ENCODE data around the gene MMP23B. TPM values are rescaled to one million over a fixed set of nuclear protein-coding genes. Genes with fewer than 3 reads are reported as not detected.
"Not testable (repeated sequence)": the region's sequence is repeated elsewhere in the genome, so short reads cannot be mapped to it uniquely, and the experiment has no call there.

The MMP23B gene
- total and polyA plus RNA-seq, 2 experiments from 2014 or later: 73.4 to 136 TPM

DNA sequence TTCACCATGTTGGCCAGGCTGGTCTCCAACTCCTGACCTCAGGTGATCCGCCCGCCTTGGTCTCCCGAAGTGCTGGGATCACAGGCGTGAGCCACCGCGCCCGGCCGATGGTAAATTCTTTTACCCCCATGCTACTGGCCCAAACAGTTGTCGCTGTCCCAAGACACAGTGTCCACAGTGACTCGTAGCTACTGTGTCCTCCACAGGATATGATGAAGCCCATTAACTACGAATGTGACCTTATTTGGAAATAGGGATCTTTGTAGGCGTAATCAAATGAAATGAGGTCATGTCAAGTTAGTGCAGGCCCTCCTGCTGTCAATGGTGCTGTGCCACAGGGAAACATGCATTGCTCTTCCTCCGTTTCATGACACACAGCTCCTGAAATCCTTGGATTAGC is 40.5 kb upstream of the MMP23B start:
- no peak for TF ChIP-seq EZH2 (IDR thresholded peaks at IDR 0.05; ENCODE audit: borderline replicate concordance)
- TF ChIP-seq CTCF (IDR thresholded peaks at IDR 0.05; ENCODE audit: poor library complexity): no peak
- TF ChIP-seq EZH2phosphoT487 (IDR thresholded peaks at IDR 0.05; ENCODE audit: low read depth, severe bottlenecking, unreplicated experiment): no peak
- no peak overlapping the region for H3K27ac ChIP-seq
- H3K4me2 ChIP-seq: no peak overlapping the region
- no peaks in the 10 kb centered on the region for H3K79me2 ChIP-seq
- no peak overlapping the region for H2AFZ ChIP-seq
- H3K4me1 ChIP-seq (ENCODE audit: insufficient read depth): no peaks in the 10 kb centered on the region
- no peaks in the 10 kb centered on the region for H3K36me3 ChIP-seq (replicated peaks; ENCODE audit: insufficient read depth, low read depth)
- 90% methylated on average over 13 of the region's 13 CpGs for WGBS (ENCODE audit: low lambda C conversion rate, missing lambda C conversion rate)
- no peak overlapping the region for H3K4me3 ChIP-seq
- H3K9me2 ChIP-seq (replicated peaks; ENCODE audit: insufficient read depth): no peaks in the 10 kb centered on the region
- H3K27me3 ChIP-seq: peaks cover 18% of the 10 kb centered on the region
- DNase-seq (ENCODE audit: low spot score): no peak
- H3K9me3 ChIP-seq (ENCODE audit: low read depth): no peaks in the 10 kb centered on the region
- H4K20me1 ChIP-seq (ENCODE audit: insufficient read depth, poor library complexity, severe bottlenecking): no peaks in the 10 kb centered on the region

GRCh38 chr1:1593834-1594601 is 38.0 kb upstream of the MMP23B start:
- 90% methylated on average over 24 of the region's 24 CpGs for WGBS (ENCODE audit: low lambda C conversion rate, missing lambda C conversion rate)
- H3K9me2 ChIP-seq (replicated peaks; ENCODE audit: insufficient read depth): no peaks in the 10 kb centered on the region
- H2AFZ ChIP-seq: no peak overlapping the region
- H3K4me1 ChIP-seq (ENCODE audit: insufficient read depth): no peaks in the 10 kb centered on the region
- no peaks in the 10 kb centered on the region for H4K20me1 ChIP-seq (ENCODE audit: insufficient read depth, poor library complexity, severe bottlenecking)
- no peak overlapping the region for H3K4me2 ChIP-seq
- peaks cover 35% of the 10 kb centered on the region for H3K27me3 ChIP-seq
- H3K27ac ChIP-seq: no peak overlapping the region
- no peaks in the 10 kb centered on the region for H3K79me2 ChIP-seq
- no peaks in the 10 kb centered on the region for H3K9me3 ChIP-seq (ENCODE audit: low read depth)
- TF ChIP-seq EZH2 (IDR thresholded peaks at IDR 0.05; ENCODE audit: borderline replicate concordance) (no peak), CTCF (IDR thresholded peaks at IDR 0.05; ENCODE audit: poor library complexity) (no peak), EZH2phosphoT487 (IDR thresholded peaks at IDR 0.05; ENCODE audit: low read depth, severe bottlenecking, unreplicated experiment) (no peak)
- H3K4me3 ChIP-seq: no peak overlapping the region
- no peak for DNase-seq (ENCODE audit: low spot score)
- no peaks in the 10 kb centered on the region for H3K36me3 ChIP-seq (replicated peaks; ENCODE audit: insufficient read depth, low read depth)

- Histone ChIP-seq H2AFZ (no peak overlapping the region), H4K20me1 (ENCODE audit: insufficient read depth, poor library complexity, severe bottlenecking) (no peaks in the 10 kb centered on the region), H3K36me3 (replicated peaks; ENCODE audit: insufficient read depth, low read depth) (no peaks in the 10 kb centered on the region), H3K9me3 (ENCODE audit: low read depth) (no peaks in the 10 kb centered on the region), H3K27ac (no peak overlapping the region), H3K9me2 (replicated peaks; ENCODE audit: insufficient read depth) (no peaks in the 10 kb centered on the region), H3K4me3 (no peak overlapping the region), H3K79me2 (no peaks in the 10 kb centered on the region), H3K4me2 (no peak overlapping the region), H3K27me3 (peaks cover 39% of the 10 kb centered on the region), H3K4me1 (ENCODE audit: insufficient read depth) (no peaks in the 10 kb centered on the region)
- TF ChIP-seq EZH2phosphoT487 (IDR thresholded peaks at IDR 0.05; ENCODE audit: low read depth, severe bottlenecking, unreplicated experiment) (no peak), EZH2 (IDR thresholded peaks at IDR 0.05; ENCODE audit: borderline replicate concordance) (no peak), CTCF (IDR thresholded peaks at IDR 0.05; ENCODE audit: poor library complexity) (no peak)
- WGBS (ENCODE audit: low lambda C conversion rate, missing lambda C conversion rate): 68% methylated on average over 10 of the region's 10 CpGs
- no peak for DNase-seq (ENCODE audit: low spot score)
Observed at GRCh38 chr1:1594602-1595260, 37.2 kb upstream of the MMP23B start.

DNA sequence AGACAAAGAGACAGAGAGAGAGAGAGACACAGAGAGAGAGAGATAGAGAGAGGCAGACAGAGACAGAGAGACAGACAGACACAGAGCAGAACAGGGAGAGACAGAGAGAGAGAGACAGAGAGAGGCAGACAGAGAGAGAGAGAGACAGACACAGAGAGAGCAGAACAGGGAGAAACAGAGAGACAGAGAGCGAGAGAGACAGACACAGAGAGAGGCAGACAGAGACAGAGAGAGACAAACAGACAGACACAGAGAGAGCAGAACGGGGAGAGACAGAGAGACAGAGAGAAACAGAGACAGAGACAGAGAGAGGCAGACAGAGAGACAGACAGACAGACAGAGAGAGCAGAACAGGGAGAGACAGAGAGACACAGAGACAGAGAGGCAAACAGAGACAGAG is 36.6 kb upstream of the MMP23B start:
- 81% methylated on average over 2 of the region's 2 CpGs for WGBS (ENCODE audit: low lambda C conversion rate, missing lambda C conversion rate)
- H3K27me3 ChIP-seq: peaks cover 41% of the 10 kb centered on the region
- DNase-seq (ENCODE audit: low spot score); H3K79me2 ChIP-seq; H3K27ac ChIP-seq; H3K4me3 ChIP-seq; H3K36me3 ChIP-seq (replicated peaks; ENCODE audit: insufficient read depth, low read depth); H3K9me3 ChIP-seq (ENCODE audit: low read depth); H3K4me2 ChIP-seq; H3K9me2 ChIP-seq (replicated peaks; ENCODE audit: insufficient read depth); H3K4me1 ChIP-seq (ENCODE audit: insufficient read depth); H2AFZ ChIP-seq; H4K20me1 ChIP-seq (ENCODE audit: insufficient read depth, poor library complexity, severe bottlenecking): not testable (repeated sequence)
